ENCODE results near the gene ST6GAL1. TPM values are rescaled to one million over a fixed set of nuclear protein-coding genes. Genes with fewer than 3 reads are reported as not detected.

The ST6GAL1 gene
- total and polyA plus RNA-seq, 7 experiments from 2014 or later, result 115 to 313 (median 214) TPM

- Mint-ChIP-seq H3K4me1 (peaks cover 34 to 60% (median 47%) of the 10 kb centered on the region in 7 donors), H3K27me3 (no peaks in the 10 kb centered on the region), H3K36me3 (peaks cover 4 to 31% (median 19%) of the 10 kb centered on the region in 5 donors), H3K4me3 (peak overlapping the region; percentile 89 to 100 (median 98)), H3K27ac (peak overlapping the region; percentile 88 to 98 (median 95)), H3K9me3 (peaks cover 0 to 3% (median 0%) of the 10 kb centered on the region in 11 donors)
- no peaks in the 10 kb centered on the region for H3K27me3 ChIP-seq (ENCODE audit: control insufficient read depth in 2 of 2, insufficient read depth in 2 of 2, low read length in 2 of 2)
- H3K9me3 ChIP-seq (ENCODE audit: control insufficient read depth in 2 of 3, low read length in 3 of 3), result no peaks in the 10 kb centered on the region
- H3K36me3 ChIP-seq (ENCODE audit: control insufficient read depth in 2 of 3, insufficient read depth in 3 of 3, low read length in 3 of 3), result peaks cover 0 to 19% (median 5%) of the 10 kb centered on the region in 3 experiments
- no peak for ATAC-seq
- ChIA-PET POLR2A (interaction anchor here (0.6 to 5.7 kb wide), 22 partner anchors 9 to 207 kb away, joined by 3 to 74 read pairs (median 4); partner anchors contain the start of genes EIF4A2 and RPL39L), CTCF (interaction anchor here (0.7 to 3.8 kb wide), 12 partner anchors 9 to 316 kb away, joined by 3 to 72 read pairs (median 5); no protein-coding TSS in a partner anchor)
- H3K27ac ChIP-seq (ENCODE audit: low read depth, low read length), result peak overlapping the region; percentile 74
- H3K4me3 ChIP-seq (ENCODE audit: low read length), result peak overlapping the region; percentile 79
- intact Hi-C loops (cut with micrococcal nuclease), result loop anchor here (1.0 to 5.0 kb wide), 4 partner anchors 35 to 315 kb away; no protein-coding TSS in a partner anchor
- no peak for DNase-seq
- peaks cover 10 to 20% of the 10 kb centered on the region in 2 donors for H3K4me1 ChIP-seq (ENCODE audit: control insufficient read depth in 2 of 2, insufficient read depth in 2 of 2, low read length in 2 of 2)
These were observed 2.2 kb downstream of the ST6GAL1 start for GRCh38 chr3:186932281-186933181.

GRCh38 chr3:186933816-186934215, 3.5 kb downstream of the ST6GAL1 start:
- ChIA-PET CTCF (interaction anchor here (3.8 kb wide), 1 partner anchor 83 kb away, joined by 72 read pairs; no protein-coding TSS in a partner anchor), POLR2A (interaction anchor here (1.4 to 5.7 kb wide), 3 partner anchors 55 to 150 kb away, joined by 3 to 62 read pairs (median 4); partner anchors contain the start of gene EIF4A2)
- Histone ChIP-seq H3K36me3 (ENCODE audit: control insufficient read depth in 2 of 3, insufficient read depth in 3 of 3, low read length in 3 of 3) (peaks cover 0 to 19% (median 5%) of the 10 kb centered on the region in 3 experiments), H3K4me1 (ENCODE audit: control insufficient read depth in 2 of 2, insufficient read depth in 2 of 2, low read length in 2 of 2) (peaks cover 10 to 20% of the 10 kb centered on the region in 2 donors), H3K9me3 (ENCODE audit: control insufficient read depth in 2 of 3, low read length in 3 of 3) (no peaks in the 10 kb centered on the region), H3K4me3 (ENCODE audit: low read length) (no peak overlapping the region), H3K27ac (ENCODE audit: low read depth, low read length) (no peak overlapping the region), H3K27me3 (ENCODE audit: control insufficient read depth in 2 of 2, insufficient read depth in 2 of 2, low read length in 2 of 2) (no peaks in the 10 kb centered on the region)
- no peaks in the 10 kb centered on the region for H3K27me3 Mint-ChIP-seq
- peaks cover 41 to 68% (median 51%) of the 10 kb centered on the region in 7 donors for H3K4me1 Mint-ChIP-seq
- no peak for DNase-seq
- H3K4me3 Mint-ChIP-seq, result peak overlapping the region in 3 of 10 donors; percentile 8 to 98 (median 12)
- H3K9me3 Mint-ChIP-seq, result peaks cover 0 to 3% (median 0%) of the 10 kb centered on the region in 11 donors
- H3K36me3 Mint-ChIP-seq, result peaks cover 7 to 38% (median 22%) of the 10 kb centered on the region in 5 donors
- intact Hi-C loops (cut with micrococcal nuclease), result loop anchor here (5.0 kb wide), 2 partner anchors 37 to 317 kb away; no protein-coding TSS in a partner anchor
- ATAC-seq, result no peak
- H3K27ac Mint-ChIP-seq, result peak overlapping the region in 4 of 9 donors; percentile 33 to 95 (median 57)

- Histone ChIP-seq H3K4me1 (ENCODE audit: control insufficient read depth in 2 of 2, insufficient read depth in 2 of 2, low read length in 2 of 2) (peaks cover 15% of the 10 kb centered on the region in 2 donors), H3K9me3 (ENCODE audit: control insufficient read depth in 2 of 3, low read length in 3 of 3) (no peaks in the 10 kb centered on the region), H3K27ac (ENCODE audit: low read depth, low read length) (no peak overlapping the region), H3K4me3 (ENCODE audit: low read length) (no peak overlapping the region), H3K27me3 (ENCODE audit: control insufficient read depth in 2 of 2, insufficient read depth in 2 of 2, low read length in 2 of 2) (no peaks in the 10 kb centered on the region), H3K36me3 (ENCODE audit: control insufficient read depth in 2 of 3, insufficient read depth in 3 of 3, low read length in 3 of 3) (peaks cover 0 to 19% (median 5%) of the 10 kb centered on the region in 3 experiments)
- no peaks in the 10 kb centered on the region for H3K27me3 Mint-ChIP-seq
- H3K36me3 Mint-ChIP-seq, result peaks cover 8 to 38% (median 22%) of the 10 kb centered on the region in 5 donors
- H3K4me1 Mint-ChIP-seq, result peaks cover 39 to 71% (median 58%) of the 10 kb centered on the region in 7 donors
- ChIA-PET CTCF (no interaction called here), POLR2A (interaction anchor here (0.8 to 1.8 kb wide), 2 partner anchors 81 to 93 kb away, joined by 3 to 5 read pairs; no protein-coding TSS in a partner anchor)
- no peak for DNase-seq
- intact Hi-C loops (cut with micrococcal nuclease), result no loop called here
- H3K4me3 Mint-ChIP-seq, result peak overlapping the region in 1 of 10 donors; percentile 19
- no peak for ATAC-seq
- peak overlapping the region in 2 of 9 donors; percentile 38 to 59 for H3K27ac Mint-ChIP-seq
- H3K9me3 Mint-ChIP-seq, result peaks cover 0 to 3% (median 0%) of the 10 kb centered on the region in 11 donors
These were observed 4.8 kb downstream of the ST6GAL1 start for GRCh38 chr3:186935133-186935532.

- H3K4me3 Mint-ChIP-seq, result no peak overlapping the region
- H3K27me3 Mint-ChIP-seq, result no peaks in the 10 kb centered on the region
- Histone ChIP-seq H3K27ac (ENCODE audit: low read depth, low read length) (no peak overlapping the region), H3K4me3 (ENCODE audit: low read length) (no peak overlapping the region), H3K27me3 (ENCODE audit: control insufficient read depth in 2 of 2, insufficient read depth in 2 of 2, low read length in 2 of 2) (no peaks in the 10 kb centered on the region), H3K9me3 (ENCODE audit: control insufficient read depth in 2 of 3, low read length in 3 of 3) (no peaks in the 10 kb centered on the region), H3K36me3 (ENCODE audit: control insufficient read depth in 2 of 3, insufficient read depth in 3 of 3, low read length in 3 of 3) (peaks cover 0 to 20% (median 5%) of the 10 kb centered on the region in 3 experiments), H3K4me1 (ENCODE audit: control insufficient read depth in 2 of 2, insufficient read depth in 2 of 2, low read length in 2 of 2) (peaks cover 15% of the 10 kb centered on the region in 2 donors)
- peaks cover 42 to 78% (median 65%) of the 10 kb centered on the region in 7 donors for H3K4me1 Mint-ChIP-seq
- intact Hi-C loops (cut with micrococcal nuclease), result no loop called here
- CTCF ChIA-PET, result interaction anchor here (0.6 to 1.5 kb wide), 5 partner anchors 8 to 82 kb away, joined by 3 to 8 read pairs (median 3); no protein-coding TSS in a partner anchor
- no peak for DNase-seq
- POLR2A ChIA-PET, result interaction anchor here (0.5 kb wide), 1 partner anchor 1001 kb away, joined by 3 read pairs; no protein-coding TSS in a partner anchor
- peaks cover 0 to 2% (median 0%) of the 10 kb centered on the region in 11 donors for H3K9me3 Mint-ChIP-seq
- peaks cover 11 to 46% (median 33%) of the 10 kb centered on the region in 5 donors for H3K36me3 Mint-ChIP-seq
- no peak for ATAC-seq
- peak overlapping the region in 7 of 9 donors; percentile 4 to 67 (median 35) for H3K27ac Mint-ChIP-seq
These were observed 6.9 kb downstream of the ST6GAL1 start for GRCh38 chr3:186937017-186937875.

GRCh38 chr3:186938716-186939115, 8.4 kb downstream of the ST6GAL1 start:
- no peak overlapping the region for H3K27ac ChIP-seq (ENCODE audit: low read depth, low read length)
- H3K36me3 Mint-ChIP-seq, result peaks cover 14 to 46% (median 40%) of the 10 kb centered on the region in 5 donors
- intact Hi-C loops (cut with micrococcal nuclease), result no loop called here

More at GRCh38 chr3:186938716-186939115, 8.4 kb downstream of the ST6GAL1 start:
- Mint-ChIP-seq H3K9me3 (peaks cover 0 to 2% (median 0%) of the 10 kb centered on the region in 11 donors), H3K27ac (peak overlapping the region in 6 of 9 donors; percentile 22 to 85 (median 54)), H3K4me3 (peak overlapping the region in 1 of 10 donors; percentile 8), H3K27me3 (no peaks in the 10 kb centered on the region), H3K4me1 (peaks cover 29 to 70% (median 51%) of the 10 kb centered on the region in 7 donors)
- CTCF ChIA-PET, result interaction anchor here (0.8 to 1.6 kb wide), 2 partner anchors 89 to 322 kb away, joined by 4 read pairs; no protein-coding TSS in a partner anchor
- Histone ChIP-seq H3K4me1 (ENCODE audit: control insufficient read depth in 2 of 2, insufficient read depth in 2 of 2, low read length in 2 of 2) (peaks cover under 1 to 9% of the 10 kb centered on the region in 2 donors), H3K36me3 (ENCODE audit: control insufficient read depth in 2 of 3, insufficient read depth in 3 of 3, low read length in 3 of 3) (peaks cover 0 to 24% (median 5%) of the 10 kb centered on the region in 3 experiments), H3K4me3 (ENCODE audit: low read length) (no peak overlapping the region), H3K27me3 (ENCODE audit: control insufficient read depth in 2 of 2, insufficient read depth in 2 of 2, low read length in 2 of 2) (no peaks in the 10 kb centered on the region), H3K9me3 (ENCODE audit: control insufficient read depth in 2 of 3, low read length in 3 of 3) (no peaks in the 10 kb centered on the region)
- no peak for DNase-seq
- POLR2A ChIA-PET, result interaction anchor here (0.6 kb wide), 2 partner anchors 19 to 138 kb away, joined by 3 to 4 read pairs; no protein-coding TSS in a partner anchor
- no peak for ATAC-seq
